ENCODE results near the gene PRDM16. TPM values are rescaled to one million over a fixed set of nuclear protein-coding genes. Genes with fewer than 3 reads are reported as not detected.

The PRDM16 gene
- total and polyA plus RNA-seq, 2 of the 4 experiments (the other 2 are of a cell fraction): 0.02 TPM; not detected in 1

- CTCF ChIA-PET: no interaction called here
These were observed 280.4 kb downstream of the PRDM16 start for GRCh38 chr1:3349161-3349967.

More at GRCh38 chr1:3349161-3349967, 280.4 kb downstream of the PRDM16 start:
- H3K14ac ChIP-seq (replicated peaks; ENCODE audit: low read depth, low read length): no peak overlapping the region
- no peaks in the 10 kb centered on the region for H3K9me1 ChIP-seq (ENCODE audit: insufficient read depth, low read length)
- no peak overlapping the region for H3K9ac ChIP-seq (ENCODE audit: low read depth, low read length)
- H3K9me3 ChIP-seq (ENCODE audit: control insufficient read depth, insufficient read depth, low read length): peaks cover 3% of the 10 kb centered on the region; the same call in 1 of the 2 replicates
- in situ Hi-C loops (cut with MboI; ENCODE audit: low sequenced_read_pairs) (no loop called here), intact Hi-C loops (cut with micrococcal nuclease) (no loop called here), dilution Hi-C loops (cut with HindIII; ENCODE audit: low sequenced_read_pairs, unreplicated experiment) (no loop called here)
- no peak overlapping the region for H3K4me3 ChIP-seq (ENCODE audit: insufficient read depth, low read depth, low read length)
- no peaks in the 10 kb centered on the region for H3K36me3 ChIP-seq (ENCODE audit: control insufficient read depth, insufficient read depth, low read length)
- WGBS, 2 experiments (ENCODE audit: extremely low coverage in 2 of 2, insufficient read length in 1 of 2): 35% methylated on average over 8 of the region's 34 CpGs; no CpG with 5 or more reads in 1 of the 2 experiments
- H4K8ac ChIP-seq (ENCODE audit: low read depth in 2 of 2, low read length in 2 of 2): no peak overlapping the region
- no peak overlapping the region for H3K18ac ChIP-seq (ENCODE audit: low read depth, low read length)
- H2BK15ac ChIP-seq (ENCODE audit: low read depth, low read length): no peak overlapping the region
- POLR2A ChIA-PET (ENCODE audit: unreplicated experiment): no interaction called here
- TF ChIP-seq CEBPB (IDR thresholded peaks at IDR 0.05; ENCODE audit: low read depth, low read length) (no peak), MAZ (IDR thresholded peaks at IDR 0.05; ENCODE audit: borderline replicate concordance, low read depth, low read length) (no peak), MXI1 (IDR thresholded peaks at IDR 0.05; ENCODE audit: borderline replicate concordance, low read depth, low read length) (no peak), FOS (IDR thresholded peaks at IDR 0.05; ENCODE audit: low read depth, low read length) (no peak), RFX5 (IDR thresholded peaks at IDR 0.05; ENCODE audit: low read depth, low read length) (no peak), POLR2A (IDR thresholded peaks at IDR 0.05; ENCODE audit: low read depth, low read length) (no peak), BHLHE40 (IDR thresholded peaks at IDR 0.05; ENCODE audit: low read depth, low read length) (no peak), SMC3 (IDR thresholded peaks at IDR 0.05; ENCODE audit: low read depth, low read length) (no peak)
- TF ChIP-seq, protein P1, sequence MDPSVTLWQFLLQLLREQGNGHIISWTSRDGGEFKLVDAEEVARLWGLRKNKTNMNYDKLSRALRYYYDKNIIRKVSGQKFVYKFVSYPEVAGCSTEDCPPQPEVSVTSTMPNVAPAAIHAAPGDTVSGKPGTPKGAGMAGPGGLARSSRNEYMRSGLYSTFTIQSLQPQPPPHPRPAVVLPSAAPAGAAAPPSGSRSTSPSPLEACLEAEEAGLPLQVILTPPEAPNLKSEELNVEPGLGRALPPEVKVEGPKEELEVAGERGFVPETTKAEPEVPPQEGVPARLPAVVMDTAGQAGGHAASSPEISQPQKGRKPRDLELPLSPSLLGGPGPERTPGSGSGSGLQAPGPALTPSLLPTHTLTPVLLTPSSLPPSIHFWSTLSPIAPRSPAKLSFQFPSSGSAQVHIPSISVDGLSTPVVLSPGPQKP (IDR thresholded peaks at IDR 0.05; ENCODE audit: borderline replicate concordance, low read depth, low read length): no peak
- TF ChIP-seq, protein P2, sequence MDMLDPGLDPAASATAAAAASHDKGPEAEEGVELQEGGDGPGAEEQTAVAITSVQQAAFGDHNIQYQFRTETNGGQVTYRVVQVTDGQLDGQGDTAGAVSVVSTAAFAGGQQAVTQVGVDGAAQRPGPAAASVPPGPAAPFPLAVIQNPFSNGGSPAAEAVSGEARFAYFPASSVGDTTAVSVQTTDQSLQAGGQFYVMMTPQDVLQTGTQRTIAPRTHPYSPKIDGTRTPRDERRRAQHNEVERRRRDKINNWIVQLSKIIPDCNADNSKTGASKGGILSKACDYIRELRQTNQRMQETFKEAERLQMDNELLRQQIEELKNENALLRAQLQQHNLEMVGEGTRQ (IDR thresholded peaks at IDR 0.05; ENCODE audit: low read depth, low read length): no peak
- H2AK5ac ChIP-seq (ENCODE audit: low read depth, low read length): no peak overlapping the region
- H4K20me1 ChIP-seq (ENCODE audit: insufficient read depth, low read length): no peaks in the 10 kb centered on the region
- H2AFZ ChIP-seq (replicated peaks; ENCODE audit: low read length, poor library complexity): no peak overlapping the region
- BruUV-seq (replicated peaks): no TSS peak
- no peaks in the 10 kb centered on the region; the same call in 1 of the 2 replicates for H3K27me3 ChIP-seq (ENCODE audit: control insufficient read depth, insufficient read depth, low read length)
- no peak overlapping the region for H3K27ac ChIP-seq (ENCODE audit: insufficient read depth, low read length)
- no peak overlapping the region for H4K91ac ChIP-seq (ENCODE audit: insufficient read depth, low read depth, low read length)
- no peak overlapping the region for H3K4ac ChIP-seq (ENCODE audit: low read depth, low read length)
- no peak overlapping the region for H2AK9ac ChIP-seq (replicated peaks; ENCODE audit: low read depth, low read length, poor library complexity)
- H2BK20ac ChIP-seq (ENCODE audit: low read depth, low read length): no peak overlapping the region
- no peak overlapping the region for H2BK5ac ChIP-seq (ENCODE audit: low read depth, low read length, poor library complexity, severe bottlenecking)
- DNase-seq: no peak
- no peak overlapping the region for H3K23ac ChIP-seq (ENCODE audit: low read depth, low read length)
- no peak overlapping the region for H3K56ac ChIP-seq (ENCODE audit: extremely low read depth, insufficient read depth, low read length)
- H3K4me2 ChIP-seq (ENCODE audit: low read depth, low read length): no peak overlapping the region
- ATAC-seq (ENCODE audit: low read depth): no peak
- no peak overlapping the region for H2BK120ac ChIP-seq (ENCODE audit: low read depth, low read length)
- no peak overlapping the region for H4K5ac ChIP-seq (ENCODE audit: low read depth, low read length)
- H3K4me1 ChIP-seq (ENCODE audit: control insufficient read depth, insufficient read depth, low read length): no peaks in the 10 kb centered on the region
- H3K79me1 ChIP-seq (ENCODE audit: low read depth in 1 of 2, low read length in 2 of 2): no peaks in the 10 kb centered on the region
